OCI-M2 (cell line): ENCODE measurements around the gene TP53.
A peak's percentile ranks its signal among the peaks of the same experiment; 100 is the strongest.
"Not testable (repeated sequence)": the region's sequence is repeated elsewhere in the genome, so short reads cannot be mapped to it uniquely, and the experiment has no call there.

Source experiments
- DNase-seq: peaks from one replicate; lab custom pipeline; 2025; ENCODE audit not compliant: unreplicated experiment; lab: John Stamatoyannopoulos, UW

TP53 gene

GRCh38 chr17:7676533-7676932 is 10.8 kb downstream of the TP53 start:
- no peak for DNase-seq

GRCh38 chr17:7674934-7675333 is 12.4 kb downstream of the TP53 start:
- DNase-seq, result no peak

- DNase-seq, result no peak
Observed at GRCh38 chr17:7673239-7673638, 14.1 kb downstream of the TP53 start.

- DNase-seq, result no peak
Observed at GRCh38 chr17:7668482-7668881, 18.8 kb downstream of the TP53 start.

GRCh38 chr17:7667656-7668406 is 19.5 kb downstream of the TP53 start:
- no peak for DNase-seq

- no peak for DNase-seq
Observed at GRCh38 chr17:7656958-7657609, 30.2 kb downstream of the TP53 start.

GRCh38 chr17:7655541-7655840 is 31.8 kb downstream of the TP53 start:
- no peak for DNase-seq

GRCh38 chr17:7654832-7655540 is 32.3 kb downstream of the TP53 start:
- DNase-seq, result no peak

GRCh38 chr17:7652388-7653356 is 34.6 kb downstream of the TP53 start:
- no peak for DNase-seq

GRCh38 chr17:7651665-7652387 is 35.5 kb downstream of the TP53 start:
- DNase-seq, result no peak

GRCh38 chr17:7651097-7651664 is 36.1 kb downstream of the TP53 start:
- DNase-seq, result no peak

- DNase-seq, result peak; percentile 90
Observed at GRCh38 chr17:7650509-7651096, 36.7 kb downstream of the TP53 start, which contains the start of gene ATP1B2. ATP1B2 (plus strand) TSS chr17:7650926; CDS start chr17:7651519, 593 bp downstream.

- no peak for DNase-seq
Observed at GRCh38 chr17:7647018-7647417, 40.3 kb downstream of the TP53 start.

GRCh38 chr17:7646457-7646856 is 40.8 kb downstream of the TP53 start:
- no peak for DNase-seq

GRCh38 chr17:7644775-7645174 is 42.5 kb downstream of the TP53 start:
- no peak for DNase-seq

- not testable (repeated sequence) for DNase-seq
Observed at GRCh38 chr17:7641635-7642034, 45.7 kb downstream of the TP53 start.

GRCh38 chr17:7640783-7641182 is 46.5 kb downstream of the TP53 start:
- DNase-seq, result no peak

- DNase-seq, result no peak
Observed at GRCh38 chr17:7636163-7636562, 51.1 kb downstream of the TP53 start.

- DNase-seq, result no peak
Observed at GRCh38 chr17:7634384-7634783, 52.9 kb downstream of the TP53 start.

GRCh38 chr17:7633093-7633492 is 54.2 kb downstream of the TP53 start:
- DNase-seq, result no peak
